SK-MEL-5 (cell line): Measurements from ENCODE around the gene DENND2C. TPM values are rescaled to one million over a fixed set of nuclear protein-coding genes. Genes with fewer than 3 reads are reported as not detected.

Source experiments
- DNase-seq: peaks from one replicate; pipeline ENCODE4 v3.0.0-alpha.2; 2016; ENCODE audit warnings: low read depth, low spot score
- in situ Hi-C: cut with HindIII; loops from 2 replicates; pipeline ENCODE4 v1.10.0; 2016; ENCODE audit warnings: low sequenced_read_pairs, high pct_unique_total_duplicates, low pct_unique_long_range_greater_than_20kb
- total RNA-seq: library from RNA; depleted of rRNA; stranded (reverse); fragments of >200 nt; shearing (Covaris generic); gene quantifications from 2 replicates; pipeline ENCODE4 v1.2.3, GENCODE V29; 2014

The DENND2C gene
- total RNA-seq, 1 experiment from 2014 or later, result 0.74 TPM

GRCh38 chr1:114623364-114623763, 46.5 kb downstream of the DENND2C start:
- in situ Hi-C loops, result no loop called here
- DNase-seq, result no peak

- in situ Hi-C loops, result no loop called here
- peak; percentile 15 for DNase-seq
These were observed 49.4 kb downstream of the DENND2C start for GRCh38 chr1:114620419-114620818.

GRCh38 chr1:114618606-114619005, 51.2 kb downstream of the DENND2C start:
- DNase-seq, result no peak
- in situ Hi-C loops, result no loop called here

- DNase-seq, result no peak
- in situ Hi-C loops, result no loop called here
These were observed 59.2 kb downstream of the DENND2C start for GRCh38 chr1:114610546-114611245.

- DNase-seq, result no peak
- in situ Hi-C loops, result no loop called here
These were observed 60.0 kb downstream of the DENND2C start for GRCh38 chr1:114609826-114610225.

- no peak for DNase-seq
- in situ Hi-C loops, result no loop called here
These were observed 60.8 kb downstream of the DENND2C start for GRCh38 chr1:114609026-114609425.

GRCh38 chr1:114607223-114607622, 62.6 kb downstream of the DENND2C start:
- no peak for DNase-seq
- in situ Hi-C loops, result no loop called here

GRCh38 chr1:114597949-114598348, 71.9 kb downstream of the DENND2C start:
- no peak for DNase-seq
- in situ Hi-C loops, result no loop called here

GRCh38 chr1:114595602-114596001, 74.2 kb downstream of the DENND2C start:
- no peak for DNase-seq
- in situ Hi-C loops, result no loop called here

GRCh38 chr1:114594046-114594445, 75.8 kb downstream of the DENND2C start:
- in situ Hi-C loops, result no loop called here
- DNase-seq, result no peak

GRCh38 chr1:114589122-114589521, 80.7 kb downstream of the DENND2C start:
- DNase-seq, result no peak
- in situ Hi-C loops, result no loop called here

- in situ Hi-C loops, result no loop called here
- no peak for DNase-seq
These were observed 81.6 kb downstream of the DENND2C start for GRCh38 chr1:114588196-114588689.

- DNase-seq, result no peak
- in situ Hi-C loops, result no loop called here
These were observed 82.5 kb downstream of the DENND2C start for GRCh38 chr1:114587203-114587991.

- in situ Hi-C loops, result no loop called here
- no peak for DNase-seq
These were observed 83.3 kb downstream of the DENND2C start for GRCh38 chr1:114586513-114587047.

GRCh38 chr1:114585231-114585630, 84.6 kb downstream of the DENND2C start:
- in situ Hi-C loops, result no loop called here
- peak; percentile 28 for DNase-seq

GRCh38 chr1:114581335-114582287, 88.2 kb downstream of the DENND2C start, which contains the start of gene BCAS2:
TSS of gene BCAS2 (minus strand) at chr1:114581615. CDS start at chr1:114581591, 24 bp downstream.
- in situ Hi-C loops, result no loop called here

GRCh38 chr1:114574365-114574764, 95.5 kb downstream of the DENND2C start:
- in situ Hi-C loops, result no loop called here
- no peak for DNase-seq

More at GRCh38 chr1:114581335-114582287, 88.2 kb downstream of the DENND2C start, which contains the start of gene BCAS2:
- DNase-seq, result peak; percentile 98
